Spleen (tissue), 11 donors: ENCODE data around the gene JAKMIP1. TPM values are rescaled to one million over a fixed set of nuclear protein-coding genes. Genes with fewer than 3 reads are reported as not detected.

Experiments
- DNase-seq: peaks from one replicate; pipeline ENCODE4 v3.0.0-alpha.2; 2020
- H3K27ac ChIP-seq, 8 donors: fragments of 200-600 bp; sonication (generic) in 7 of 8; 1 replicate in 4 of 8; 2 replicates in 4 of 8; pipeline versions ENCODE4 v1.5.0 to v1.8.0; 2016 to 2021; ENCODE audit warnings: inconsistent platforms in 4 of 8, mild to moderate bottlenecking in 4 of 8, moderate library complexity in 1 of 8
- H3K27me3 ChIP-seq, 7 donors: fragments of 200-600 bp; sonication (generic) in 6 of 7; replicated peaks in 1 of 7; 1 replicate in 4 of 7; 2 replicates in 3 of 7; pipeline versions ENCODE4 v1.5.0 to v1.8.0; 2016 to 2021; ENCODE audit warnings: inconsistent platforms in 3 of 7, mild to moderate bottlenecking in 1 of 7
- H3K36me3 ChIP-seq, 6 donors: fragments of 200-600 bp; sonication (generic) in 5 of 6; 1 replicate in 4 of 6; 2 replicates in 2 of 6; pipeline versions ENCODE4 v1.5.0 to v1.8.0; 2016 to 2021; ENCODE audit warnings: inconsistent platforms in 2 of 6
- H3K4me1 ChIP-seq, 6 donors: fragments of 200-600 bp; sonication (generic) in 5 of 6; 1 replicate in 3 of 6; 2 replicates in 3 of 6; pipeline versions ENCODE4 v1.5.0 to v1.8.0; 2016 to 2021; ENCODE audit warnings: inconsistent platforms in 3 of 6
- H3K4me3 ChIP-seq, 8 donors: fragments of 200-600 bp; sonication (generic) in 7 of 8; 1 replicate in 4 of 8; 2 replicates in 4 of 8; pipeline versions ENCODE4 v1.5.0 to v1.8.0; 2016 to 2021; ENCODE audit warnings: inconsistent platforms in 4 of 8, mild to moderate bottlenecking in 4 of 8, moderate library complexity in 2 of 8
- H3K9me3 ChIP-seq, 8 donors: fragments of 200-600 bp; sonication (generic) in 7 of 8; 1 replicate in 4 of 8; 2 replicates in 4 of 8; pipeline versions ENCODE4 v1.5.0 to v1.8.0; 2016 to 2021; ENCODE audit warnings: inconsistent platforms in 4 of 8
- CTCF ChIP-seq, 11 experiments: fragments of 200-600 bp in 7 of 11; fragments of 450-650 bp in 4 of 11; sonication (generic) in 4 of 11; IDR thresholded peaks in 8 of 11; conservative IDR thresholded peaks in 3 of 11; 1 replicate in 7 of 11; 2 replicates in 4 of 11; pipeline versions ENCODE4 v1.4.0 to v1.8.0; 2016 to 2021; ENCODE audit warnings: antibody characterized with exemption in 11 of 11, inconsistent platforms in 4 of 11, mild to moderate bottlenecking in 1 of 11
- POLR2A ChIP-seq, 3 donors: fragments of 450-650 bp; IDR thresholded peaks; one replicate each; pipeline ENCODE4 v1.5.1; 2017; ENCODE audit warnings: antibody characterized with exemption in 3 of 3, mild to moderate bottlenecking in 1 of 3
- POLR2AphosphoS5 ChIP-seq, 3 donors: sonication (generic); formaldehyde crosslinking; IDR thresholded peaks; one replicate each; pipeline ENCODE4 v1.5.1; 2017; ENCODE audit warnings: antibody characterized with exemption in 3 of 3
- WGBS, 5 donors: extraction: QIAGEN DNeasy Blood & Tissue Kit in 3 of 5; methylation state at CpG; one replicate each; pipeline versions ENCODE4 v1.1.5 to v1.1.7; 2013 to 2018; 5-methylcytosine and 5-hydroxymethylcytosine counted together
- intact Hi-C: fragments of 100-400 bp; cut with DNase I; formaldehyde crosslinking; loops from one replicate; pipeline ENCODE4 v1.15.0; 2023; ENCODE audit warnings: low total_unique reads
- polyA plus RNA-seq, 3 donors: library from polyadenylated mRNA; stranded (reverse); fragments of 200-250 nt; gene quantifications; one replicate each; pipeline ENCODE4 v1.2.1, GENCODE V29; 2013
- total RNA-seq, 7 donors: library from RNA; depleted of rRNA in 3 of 7; stranded (reverse); fragments of >200 nt in 3 of 7; fragmentation: NEBNext Ultra II Directional in 4 of 7; extraction: Animal tissue kit (Norgen Biotek cat#: 25700) in 4 of 7; gene quantifications; one replicate each; pipeline versions ENCODE4 v1.1.0 to v1.2.1, GENCODE V29; 2016 to 2021
- donor health status: healthy with polysubstance abuse.
- donor health status: DM: no; HTN: no; CAD: no; lungs with moderate emphysema.
- donor health status: DM: no; HTN: no; CAD: no.
- donor health status: Bipolar disorder and iron deficiency.
- donor health status: healthy.
- donor health status: DM: no; HTN: no; CAD: no.
- donor health status: DM: yes; HTN: yes; CAD: no.

JAKMIP1 gene
- total and polyA plus RNA-seq, 10 donors: 0.37 to 8.7 (median 2.6) TPM

- no peak for DNase-seq
- TF ChIP-seq POLR2A (IDR thresholded peaks at IDR 0.05) (no peak), POLR2AphosphoS5 (IDR thresholded peaks at IDR 0.05) (no peak), CTCF (IDR thresholded peaks at IDR 0.05 in 8 of 11, conservative IDR thresholded peaks at IDR 0.05 in 3 of 11) (no peak)
- H3K4me3 ChIP-seq: peak overlapping the region in 1 of 8 donors; percentile 17
- peaks cover 0 to 10% (median 2%) of the 10 kb centered on the region in 6 donors for H3K4me1 ChIP-seq
- no peak overlapping the region for H3K27ac ChIP-seq
- WGBS, 5 donors: 82 to 89% (median 84%) methylated on average over 17 to 20 of the region's 20 CpGs
- no peaks in the 10 kb centered on the region for H3K9me3 ChIP-seq
- peaks cover 0 to 25% (median 0%) of the 10 kb centered on the region in 7 donors for H3K27me3 ChIP-seq
- intact Hi-C loops: no loop called here
- H3K36me3 ChIP-seq: no peaks in the 10 kb centered on the region
Measured at GRCh38 chr4:6021831-6022606, 178.3 kb downstream of the JAKMIP1 start.

GRCh38 chr4:6020613-6021012 lies 179.7 kb downstream of the JAKMIP1 start:
- 83 to 89% (median 87%) methylated on average over 7 to 8 of the region's 8 CpGs for WGBS, 5 donors
- intact Hi-C loops: no loop called here

GRCh38 chr4:6019316-6020263 lies 180.8 kb downstream of the JAKMIP1 start:
- intact Hi-C loops: no loop called here
- H3K4me1 ChIP-seq: peaks cover 0 to 10% (median 2%) of the 10 kb centered on the region in 6 donors
- H3K4me3 ChIP-seq: no peak overlapping the region
- H3K36me3 ChIP-seq: no peaks in the 10 kb centered on the region
- 38 to 46% (median 40%) methylated on average over 20 to 22 of the region's 22 CpGs for WGBS, 5 donors
- TF ChIP-seq POLR2A (IDR thresholded peaks at IDR 0.05) (no peak), CTCF (IDR thresholded peaks at IDR 0.05 in 8 of 11, conservative IDR thresholded peaks at IDR 0.05 in 3 of 11) (peak in 10 of 11 experiments; percentile 27 to 89 (median 74))
- H3K27me3 ChIP-seq: peaks cover 0 to 25% (median 0%) of the 10 kb centered on the region in 7 donors
- no peaks in the 10 kb centered on the region for H3K9me3 ChIP-seq
- H3K27ac ChIP-seq: no peak overlapping the region
- no peak for DNase-seq

More at GRCh38 chr4:6020613-6021012, 179.7 kb downstream of the JAKMIP1 start:
- Histone ChIP-seq H3K4me3 (no peak overlapping the region), H3K27ac (no peak overlapping the region), H3K36me3 (no peaks in the 10 kb centered on the region), H3K27me3 (peaks cover 0 to 25% (median 0%) of the 10 kb centered on the region in 7 donors), H3K4me1 (peaks cover 0 to 10% (median 2%) of the 10 kb centered on the region in 6 donors), H3K9me3 (no peaks in the 10 kb centered on the region)
- no peak for DNase-seq
- TF ChIP-seq POLR2AphosphoS5 (IDR thresholded peaks at IDR 0.05) (no peak), CTCF (IDR thresholded peaks at IDR 0.05 in 8 of 11, conservative IDR thresholded peaks at IDR 0.05 in 3 of 11) (no peak), POLR2A (IDR thresholded peaks at IDR 0.05) (no peak)
